Body of pancreas (tissue), 4 donors: ENCODE data around the gene OSCP1.

Source experiments
- POLR2A ChIP-seq, 3 donors: fragments of 450-650 bp; IDR thresholded peaks; one replicate each; pipeline ENCODE4 v1.6.1; 2016; ENCODE audit warnings: antibody characterized with exemption in 3 of 3, mild to moderate bottlenecking in 2 of 3
- TF ChIP-seq, protein P1 (sequence below), 7 experiments: fragments of 450-650 bp in 4 of 7; fragments of 200-600 bp in 3 of 7; sonication (generic) in 3 of 7; IDR thresholded peaks; one replicate each; pipeline ENCODE4 v1.5.1; 2016 to 2019; ENCODE audit warnings: antibody characterized with exemption in 7 of 7

- TF ChIP-seq, protein P1, sequence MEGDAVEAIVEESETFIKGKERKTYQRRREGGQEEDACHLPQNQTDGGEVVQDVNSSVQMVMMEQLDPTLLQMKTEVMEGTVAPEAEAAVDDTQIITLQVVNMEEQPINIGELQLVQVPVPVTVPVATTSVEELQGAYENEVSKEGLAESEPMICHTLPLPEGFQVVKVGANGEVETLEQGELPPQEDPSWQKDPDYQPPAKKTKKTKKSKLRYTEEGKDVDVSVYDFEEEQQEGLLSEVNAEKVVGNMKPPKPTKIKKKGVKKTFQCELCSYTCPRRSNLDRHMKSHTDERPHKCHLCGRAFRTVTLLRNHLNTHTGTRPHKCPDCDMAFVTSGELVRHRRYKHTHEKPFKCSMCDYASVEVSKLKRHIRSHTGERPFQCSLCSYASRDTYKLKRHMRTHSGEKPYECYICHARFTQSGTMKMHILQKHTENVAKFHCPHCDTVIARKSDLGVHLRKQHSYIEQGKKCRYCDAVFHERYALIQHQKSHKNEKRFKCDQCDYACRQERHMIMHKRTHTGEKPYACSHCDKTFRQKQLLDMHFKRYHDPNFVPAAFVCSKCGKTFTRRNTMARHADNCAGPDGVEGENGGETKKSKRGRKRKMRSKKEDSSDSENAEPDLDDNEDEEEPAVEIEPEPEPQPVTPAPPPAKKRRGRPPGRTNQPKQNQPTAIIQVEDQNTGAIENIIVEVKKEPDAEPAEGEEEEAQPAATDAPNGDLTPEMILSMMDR (IDR thresholded peaks at IDR 0.05), result no peak
- no peak for TF ChIP-seq POLR2A (IDR thresholded peaks at IDR 0.05)
Measured at GRCh38 chr1:36481771-36482723, 31.8 kb upstream of the OSCP1 start.
